ENCODE measurements around the gene PCGF1. TPM values are rescaled to one million over a fixed set of nuclear protein-coding genes. Genes with fewer than 3 reads are reported as not detected.

Gene PCGF1
- total and polyA plus RNA-seq, 4 donors = 10.0 to 21.5 (median 19.1) TPM

- no peak for DNase-seq (ENCODE audit: low read depth in 4 of 6, low spot score in 6 of 6)
- Histone ChIP-seq H3K27me3 (ENCODE audit: control insufficient read depth, insufficient read depth, low read length) (peaks cover 89% of the 10 kb centered on the region), H3K4me3 (ENCODE audit: low read depth, low read length) (no peak overlapping the region), H3K27ac (ENCODE audit: low read depth, low read length) (no peak overlapping the region), H3K4me1 (ENCODE audit: control insufficient read depth, insufficient read depth, low read length) (peaks cover 56% of the 10 kb centered on the region), H3K36me3 (ENCODE audit: control insufficient read depth, insufficient read depth, low read length) (peaks cover 4% of the 10 kb centered on the region), H3K9me3 (ENCODE audit: control insufficient read depth, insufficient read depth, low read length) (no peaks in the 10 kb centered on the region)
- WGBS (ENCODE audit: insufficient coverage) = 14% methylated on average over 13 of the region's 15 CpGs
Observed at GRCh38 chr2:74499940-74500577, 7.4 kb downstream of the PCGF1 start.

GRCh38 chr2:74499267-74499939 is 8.1 kb downstream of the PCGF1 start, which contains the start of gene LBX2:
Gene LBX2, minus strand, starts transcription at chr2:74499603. Its CDS starts 66 bp downstream, at chr2:74499537.
- H3K27ac ChIP-seq (ENCODE audit: low read depth, low read length) = no peak within 1 kb of the TSS
- H3K4me1 ChIP-seq (ENCODE audit: control insufficient read depth, insufficient read depth, low read length) = peaks cover 55% of the 10 kb centered on the region
- peaks cover 7% of the 10 kb centered on the region for H3K36me3 ChIP-seq (ENCODE audit: control insufficient read depth, insufficient read depth, low read length)
- no peaks in the 10 kb centered on the region for H3K9me3 ChIP-seq (ENCODE audit: control insufficient read depth, insufficient read depth, low read length)
- DNase-seq (ENCODE audit: low read depth in 4 of 6, low spot score in 6 of 6) = no peak
- H3K27me3 ChIP-seq (ENCODE audit: control insufficient read depth, insufficient read depth, low read length) = peaks cover 82% of the 10 kb centered on the region
- H3K4me3 ChIP-seq (ENCODE audit: low read depth, low read length) = no peak within 1 kb of the TSS
- under 1% methylated on average over 62 of the region's 65 CpGs for WGBS (ENCODE audit: insufficient coverage)

- Histone ChIP-seq H3K9me3 (ENCODE audit: control insufficient read depth, insufficient read depth, low read length) (no peaks in the 10 kb centered on the region), H3K36me3 (ENCODE audit: control insufficient read depth, insufficient read depth, low read length) (peaks cover 10% of the 10 kb centered on the region), H3K27me3 (ENCODE audit: control insufficient read depth, insufficient read depth, low read length) (peaks cover 75% of the 10 kb centered on the region), H3K4me3 (ENCODE audit: low read depth, low read length) (no peak overlapping the region), H3K4me1 (ENCODE audit: control insufficient read depth, insufficient read depth, low read length) (peaks cover 49% of the 10 kb centered on the region), H3K27ac (ENCODE audit: low read depth, low read length) (no peak overlapping the region)
- no peak for DNase-seq (ENCODE audit: low read depth in 4 of 6, low spot score in 6 of 6)
- under 1% methylated on average over 41 of the region's 41 CpGs for WGBS (ENCODE audit: insufficient coverage)
Observed at GRCh38 chr2:74498500-74499266, 8.8 kb downstream of the PCGF1 start.

DNA sequence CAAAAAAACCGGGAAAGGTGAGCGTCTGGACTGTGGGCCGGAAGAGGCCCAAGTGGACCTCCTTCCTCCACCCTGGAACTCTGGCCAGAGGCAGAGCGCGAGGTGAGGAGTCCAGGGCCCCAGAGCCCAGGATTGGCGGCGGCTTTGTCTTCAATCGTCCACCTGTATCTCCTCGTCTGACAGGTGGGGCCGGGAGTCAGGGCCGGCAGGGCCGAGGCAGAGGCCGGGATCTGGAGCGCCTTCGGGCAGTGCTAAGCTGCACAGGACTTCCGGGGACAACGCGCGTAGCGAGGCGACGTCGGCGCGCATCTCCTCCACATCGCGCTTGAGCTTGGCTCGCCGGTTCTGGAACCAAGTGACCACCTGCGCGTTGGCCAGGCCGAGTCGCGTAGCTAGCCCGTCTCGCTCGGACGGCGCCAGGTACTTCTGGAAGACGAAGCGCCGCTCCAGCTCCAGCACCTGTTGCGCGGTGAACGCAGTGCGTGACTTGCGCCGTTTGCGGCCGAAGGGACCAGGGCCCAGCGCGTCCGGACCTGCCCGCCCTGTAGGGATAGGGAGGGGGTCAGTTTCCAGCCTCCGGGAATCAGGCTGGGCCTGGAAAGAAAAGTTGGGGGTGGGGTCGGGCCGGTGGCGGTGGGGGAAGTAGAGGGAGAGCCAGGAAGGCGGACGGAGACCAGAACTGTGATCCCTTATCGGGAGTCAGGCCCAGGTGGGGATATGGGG is 9.6 kb downstream of the PCGF1 start:
- no peak for DNase-seq (ENCODE audit: low read depth in 4 of 6, low spot score in 6 of 6)
- H3K4me3 ChIP-seq (ENCODE audit: low read depth, low read length) = no peak overlapping the region
- WGBS (ENCODE audit: insufficient coverage) = 1% methylated on average over 60 of the region's 61 CpGs
- peaks cover 42% of the 10 kb centered on the region for H3K4me1 ChIP-seq (ENCODE audit: control insufficient read depth, insufficient read depth, low read length)
- H3K9me3 ChIP-seq (ENCODE audit: control insufficient read depth, insufficient read depth, low read length) = no peaks in the 10 kb centered on the region
- H3K27ac ChIP-seq (ENCODE audit: low read depth, low read length) = no peak overlapping the region
- peaks cover 68% of the 10 kb centered on the region for H3K27me3 ChIP-seq (ENCODE audit: control insufficient read depth, insufficient read depth, low read length)
- H3K36me3 ChIP-seq (ENCODE audit: control insufficient read depth, insufficient read depth, low read length) = peaks cover 17% of the 10 kb centered on the region

DNA sequence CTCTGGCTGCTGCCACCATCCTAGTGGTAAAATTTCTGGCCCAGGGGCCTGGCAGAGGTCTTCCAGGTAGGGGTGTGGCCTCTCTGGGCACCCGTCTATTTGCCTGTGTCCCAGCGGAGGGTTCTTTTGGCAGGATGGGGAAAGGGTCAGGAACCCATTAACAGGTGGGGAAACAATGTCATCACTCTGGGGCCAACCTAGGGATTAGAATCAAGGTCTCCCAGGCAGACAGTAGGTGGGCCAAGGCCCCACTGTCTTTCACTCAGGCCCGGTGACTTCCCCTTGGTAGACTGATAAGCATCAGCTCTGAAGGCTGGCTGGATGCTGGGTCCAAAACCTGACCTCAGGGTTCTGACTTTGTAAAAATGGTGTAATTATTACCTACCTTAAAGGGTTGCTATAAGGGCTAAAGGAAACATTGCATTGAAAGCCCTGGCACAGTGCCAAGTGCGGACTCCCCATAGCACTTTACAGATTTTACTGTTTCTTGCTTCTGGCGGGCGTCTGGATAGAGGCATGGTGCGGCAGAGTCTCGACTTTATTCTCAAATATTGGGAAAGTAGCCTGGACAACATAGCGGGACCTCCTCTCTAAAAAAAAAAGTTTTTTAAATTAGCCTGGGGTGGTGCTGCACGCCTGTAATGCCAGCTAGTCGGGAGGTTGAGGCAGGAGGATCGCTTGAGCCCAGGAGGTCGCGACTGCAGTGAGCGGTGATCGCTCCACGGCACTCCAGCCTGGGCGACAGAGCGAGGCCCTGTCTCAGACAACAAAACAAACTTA is 10.3 kb downstream of the PCGF1 start:
- H3K9me3 ChIP-seq (ENCODE audit: control insufficient read depth, insufficient read depth, low read length) = no peaks in the 10 kb centered on the region
- no peak overlapping the region for H3K4me3 ChIP-seq (ENCODE audit: low read depth, low read length)
- H3K27ac ChIP-seq (ENCODE audit: low read depth, low read length) = no peak overlapping the region
- H3K27me3 ChIP-seq (ENCODE audit: control insufficient read depth, insufficient read depth, low read length) = peaks cover 60% of the 10 kb centered on the region
- DNase-seq (ENCODE audit: low read depth in 4 of 6, low spot score in 6 of 6) = no peak
- peaks cover 24% of the 10 kb centered on the region for H3K36me3 ChIP-seq (ENCODE audit: control insufficient read depth, insufficient read depth, low read length)
- peaks cover 34% of the 10 kb centered on the region for H3K4me1 ChIP-seq (ENCODE audit: control insufficient read depth, insufficient read depth, low read length)
- 45% methylated on average over 6 of the region's 19 CpGs for WGBS (ENCODE audit: insufficient coverage)

DNA sequence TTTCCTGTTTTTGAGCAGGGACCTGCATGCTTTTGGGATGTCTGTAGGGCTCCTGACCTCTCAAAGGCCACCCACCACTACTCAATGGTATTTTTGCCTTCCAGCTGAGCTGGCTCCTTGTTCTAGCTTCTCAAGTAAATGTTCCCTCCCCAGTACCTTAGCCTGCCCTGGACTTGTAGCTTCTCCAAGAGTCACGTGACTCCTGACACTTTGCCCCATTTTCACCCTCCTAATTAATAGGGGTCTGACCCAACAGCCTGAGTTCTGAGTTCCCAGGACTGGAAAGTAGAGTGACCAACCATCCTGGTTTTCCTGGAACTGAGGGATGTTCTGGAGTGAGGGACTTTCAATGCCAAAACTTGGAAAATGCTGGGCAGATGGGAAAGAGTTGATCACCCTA is 12.1 kb downstream of the PCGF1 start:
- no peak overlapping the region for H3K4me3 ChIP-seq (ENCODE audit: low read depth, low read length)
- no peak for DNase-seq (ENCODE audit: low read depth in 4 of 6, low spot score in 6 of 6)
- whole genome bisulfite sequencing (ENCODE audit: insufficient coverage) = no CpG with 5 or more reads among the region's 1 CpG
- H3K9me3 ChIP-seq (ENCODE audit: control insufficient read depth, insufficient read depth, low read length) = no peaks in the 10 kb centered on the region
- no peak overlapping the region for H3K27ac ChIP-seq (ENCODE audit: low read depth, low read length)
- peaks cover 30% of the 10 kb centered on the region for H3K4me1 ChIP-seq (ENCODE audit: control insufficient read depth, insufficient read depth, low read length)
- peaks cover 42% of the 10 kb centered on the region for H3K36me3 ChIP-seq (ENCODE audit: control insufficient read depth, insufficient read depth, low read length)
- H3K27me3 ChIP-seq (ENCODE audit: control insufficient read depth, insufficient read depth, low read length) = peaks cover 43% of the 10 kb centered on the region

DNA sequence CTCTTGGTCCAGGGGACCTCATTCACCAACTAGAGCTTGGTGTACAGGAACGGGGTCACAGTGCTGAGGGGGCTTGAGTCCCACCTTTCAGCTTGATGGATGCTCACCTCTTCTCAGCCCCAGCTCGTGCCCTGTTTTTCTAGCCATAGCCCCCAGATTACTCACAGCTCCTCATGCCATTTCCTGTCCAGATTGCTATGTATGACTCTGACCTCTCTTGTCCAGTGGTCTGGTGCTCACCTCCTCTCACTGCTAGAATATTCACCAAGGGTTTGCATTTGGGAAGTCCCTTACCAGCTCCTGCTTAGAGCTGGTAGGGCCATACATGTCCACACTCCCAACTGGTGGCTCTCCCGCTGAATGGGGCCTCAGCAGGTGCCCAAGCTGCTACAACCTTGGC is 13.9 kb downstream of the PCGF1 start:
- H3K36me3 ChIP-seq (ENCODE audit: control insufficient read depth, insufficient read depth, low read length) = peaks cover 61% of the 10 kb centered on the region
- H3K27ac ChIP-seq (ENCODE audit: low read depth, low read length) = no peak overlapping the region
- H3K9me3 ChIP-seq (ENCODE audit: control insufficient read depth, insufficient read depth, low read length) = no peaks in the 10 kb centered on the region
- H3K4me3 ChIP-seq (ENCODE audit: low read depth, low read length) = no peak overlapping the region
- 97% methylated on average over 3 of the region's 3 CpGs for WGBS (ENCODE audit: insufficient coverage)
- H3K4me1 ChIP-seq (ENCODE audit: control insufficient read depth, insufficient read depth, low read length) = peaks cover 12% of the 10 kb centered on the region
- H3K27me3 ChIP-seq (ENCODE audit: control insufficient read depth, insufficient read depth, low read length) = peaks cover 24% of the 10 kb centered on the region
- no peak for DNase-seq (ENCODE audit: low read depth in 4 of 6, low spot score in 6 of 6)

- 98% methylated on average over 12 of the region's 12 CpGs for WGBS (ENCODE audit: insufficient coverage)
- Histone ChIP-seq H3K36me3 (ENCODE audit: control insufficient read depth, insufficient read depth, low read length) (peaks cover 63% of the 10 kb centered on the region), H3K4me1 (ENCODE audit: control insufficient read depth, insufficient read depth, low read length) (no peaks in the 10 kb centered on the region), H3K9me3 (ENCODE audit: control insufficient read depth, insufficient read depth, low read length) (no peaks in the 10 kb centered on the region), H3K27me3 (ENCODE audit: control insufficient read depth, insufficient read depth, low read length) (peaks cover 7% of the 10 kb centered on the region), H3K4me3 (ENCODE audit: low read depth, low read length) (no peak overlapping the region), H3K27ac (ENCODE audit: low read depth, low read length) (no peak overlapping the region)
- DNase-seq (ENCODE audit: low read depth in 4 of 6, low spot score in 6 of 6) = no peak
Observed at GRCh38 chr2:74491648-74492544, 15.6 kb downstream of the PCGF1 start.

Data from spinal cord (tissue), 10 donors.